ELF-1 (cell line): ENCODE measurements around the gene CCDC200.
"Not testable (repeated sequence)": the region's sequence is repeated elsewhere in the genome, so short reads cannot be mapped to it uniquely, and the experiment has no call there.

Experiments used
- DNase-seq: peaks from one replicate; pipeline ENCODE4 v3.0.0-alpha.2; 2016; ENCODE audit warnings: low read depth, low spot score

CCDC200 gene

GRCh38 chr17:43216369-43216761 lies 12.1 kb downstream of the CCDC200 start:
- DNase-seq, result no peak

DNA sequence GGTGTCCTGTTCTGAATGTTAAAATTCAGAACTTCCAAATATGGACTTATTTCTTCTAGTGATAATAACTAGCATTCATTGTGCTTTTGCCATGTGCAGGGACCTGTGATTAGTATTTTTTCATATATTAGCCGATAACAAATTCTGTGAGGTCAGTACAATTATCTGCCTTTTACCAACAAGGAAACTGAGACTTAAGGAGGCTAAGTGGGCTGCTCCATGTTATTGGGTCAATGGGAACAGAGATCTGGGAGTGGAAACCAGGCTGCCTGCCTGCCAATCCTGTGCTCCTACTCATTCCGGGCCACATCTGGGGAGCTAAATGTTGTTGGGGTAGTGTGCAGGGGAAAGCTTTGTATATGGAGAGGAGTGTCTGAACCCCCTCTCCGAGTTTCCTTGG lies 13.1 kb downstream of the CCDC200 start:
- DNase-seq, result no peak

DNA sequence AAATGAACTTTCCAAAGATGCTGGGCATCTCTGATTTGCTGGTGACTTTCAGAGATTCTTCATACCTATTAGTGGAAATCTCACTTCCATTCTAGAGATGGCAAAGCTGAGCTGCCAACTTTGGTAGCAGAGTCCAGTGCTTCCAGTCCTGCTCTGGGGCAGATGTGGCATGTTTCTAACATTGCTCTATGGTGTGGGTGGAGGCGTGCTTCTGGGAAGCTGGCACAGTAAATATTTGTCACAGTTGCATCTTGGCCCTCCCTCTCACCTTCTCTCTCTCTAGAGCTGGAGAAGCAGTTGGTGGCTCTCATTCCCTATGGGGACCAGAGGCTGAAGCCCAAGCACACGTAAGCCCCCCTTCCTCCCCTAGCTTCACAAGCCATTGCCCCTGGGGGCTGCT lies 14.9 kb downstream of the CCDC200 start:
- no peak for DNase-seq

- no peak for DNase-seq
These were observed 15.6 kb downstream of the CCDC200 start for GRCh38 chr17:43212641-43213490.

- peak; percentile 79 for DNase-seq
These were observed 16.7 kb downstream of the CCDC200 start, which contains the start of gene TMEM106A for GRCh38 chr17:43211480-43212402. Gene TMEM106A (plus strand): TSS chr17:43211875. CDS start chr17:43213042, 1,167 bp downstream.

GRCh38 chr17:43211123-43211479 lies 17.3 kb downstream of the CCDC200 start:
- DNase-seq, result no peak

DNA sequence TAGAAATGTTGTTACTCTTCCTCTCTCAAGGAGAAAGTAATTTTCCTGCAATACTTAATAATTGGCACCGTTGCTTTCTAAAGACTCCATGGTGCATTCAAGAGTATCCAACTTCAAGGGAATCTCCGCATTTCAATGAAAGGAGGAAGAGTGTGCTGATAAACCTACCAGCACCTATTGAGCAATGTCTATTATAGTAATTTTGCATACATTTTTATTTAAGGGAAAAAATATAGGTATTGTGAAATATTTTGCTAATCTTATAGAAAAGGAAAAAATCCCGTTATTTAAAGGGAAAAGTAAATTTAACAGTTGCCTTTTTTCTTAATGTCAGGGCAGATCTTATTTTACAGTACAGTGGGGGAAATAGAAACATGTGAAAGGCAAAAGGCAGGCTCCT lies 17.8 kb downstream of the CCDC200 start:
- DNase-seq, result no peak

DNA sequence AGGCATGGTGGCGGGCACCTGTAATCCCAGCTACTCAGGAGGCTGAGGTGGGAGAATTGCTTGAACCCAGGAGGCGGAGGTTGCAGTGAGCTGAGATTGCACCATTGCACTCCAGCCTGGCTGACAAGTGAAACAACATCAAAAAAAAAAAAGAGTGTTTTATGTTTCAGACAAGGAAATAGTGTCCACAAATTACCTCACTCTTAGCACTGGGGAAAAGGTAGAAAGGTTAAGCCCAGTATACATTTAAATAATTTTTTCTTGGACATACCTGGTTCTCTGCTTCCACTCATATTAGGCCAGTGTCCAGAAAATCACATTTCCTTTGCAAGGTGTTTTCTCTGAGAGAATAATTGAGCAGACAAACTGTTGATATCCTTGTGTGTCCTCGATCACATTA lies 25.4 kb downstream of the CCDC200 start:
- not testable (repeated sequence) for DNase-seq

GRCh38 chr17:43200127-43200526 lies 28.3 kb downstream of the CCDC200 start:
- DNase-seq, result no peak

DNA sequence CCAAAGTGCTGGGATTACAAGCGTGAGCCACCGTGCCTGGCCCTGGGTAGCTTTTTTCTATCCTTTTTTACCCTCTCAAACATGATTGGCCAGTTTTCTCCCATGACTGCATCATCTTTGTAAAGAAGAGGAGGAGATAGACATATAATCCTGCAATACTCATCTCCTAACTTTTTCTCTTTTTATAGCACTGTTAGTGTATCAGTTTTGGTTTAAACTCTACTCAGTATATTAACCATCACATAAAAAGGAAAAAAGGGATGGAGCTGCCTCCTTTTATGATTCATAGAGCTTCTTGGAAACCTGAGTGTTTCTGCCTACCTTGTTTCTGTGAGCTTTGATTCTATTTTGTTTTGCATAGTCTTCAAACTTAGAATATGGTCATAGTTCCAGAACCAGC lies 28.8 kb downstream of the CCDC200 start:
- DNase-seq, result no peak

GRCh38 chr17:43193251-43193650 lies 35.2 kb downstream of the CCDC200 start:
- no peak for DNase-seq

DNA sequence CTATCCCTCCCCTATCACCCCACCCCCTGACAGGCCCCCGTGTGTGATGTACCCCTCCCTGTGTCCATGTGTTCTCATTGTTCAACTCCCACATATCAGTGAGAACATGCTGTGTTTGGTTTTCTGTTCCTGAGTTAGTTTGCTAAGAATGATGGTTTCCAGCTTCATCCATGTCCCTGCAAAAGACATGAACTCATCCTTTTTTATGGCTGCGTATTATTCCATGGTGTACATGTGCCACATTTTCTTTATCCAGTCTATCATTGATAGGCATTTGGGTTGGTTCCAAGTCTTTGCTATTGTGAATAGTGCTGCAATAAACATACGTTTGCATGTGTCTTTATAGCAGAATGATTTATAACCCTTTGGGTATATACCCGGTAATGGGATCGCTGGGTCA lies 41.8 kb downstream of the CCDC200 start:
- not testable (repeated sequence) for DNase-seq

GRCh38 chr17:43183921-43184320 lies 44.5 kb downstream of the CCDC200 start:
- no peak for DNase-seq

DNA sequence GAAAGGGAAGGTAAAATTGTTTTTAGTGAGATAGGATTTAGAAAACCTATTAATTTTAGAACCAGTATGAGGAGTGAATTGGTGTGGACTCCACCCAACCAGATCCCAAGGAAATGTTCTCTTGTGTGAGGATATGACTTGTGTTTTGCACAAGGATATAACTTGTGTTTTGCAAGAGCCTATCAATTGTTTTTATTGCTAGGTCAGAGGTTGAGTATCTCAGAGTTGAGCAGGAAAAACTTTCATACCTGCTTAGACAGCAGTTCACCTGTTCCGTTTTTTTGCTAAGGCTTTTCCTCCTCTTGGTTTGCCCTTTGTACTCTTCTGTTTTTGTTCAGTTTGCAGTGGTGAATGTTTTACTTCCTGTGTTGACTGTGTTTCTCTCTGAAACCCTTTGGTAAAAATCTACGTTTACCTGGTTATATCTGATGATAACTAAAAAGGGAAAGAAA lies 52.3 kb downstream of the CCDC200 start:
- no peak for DNase-seq

DNA sequence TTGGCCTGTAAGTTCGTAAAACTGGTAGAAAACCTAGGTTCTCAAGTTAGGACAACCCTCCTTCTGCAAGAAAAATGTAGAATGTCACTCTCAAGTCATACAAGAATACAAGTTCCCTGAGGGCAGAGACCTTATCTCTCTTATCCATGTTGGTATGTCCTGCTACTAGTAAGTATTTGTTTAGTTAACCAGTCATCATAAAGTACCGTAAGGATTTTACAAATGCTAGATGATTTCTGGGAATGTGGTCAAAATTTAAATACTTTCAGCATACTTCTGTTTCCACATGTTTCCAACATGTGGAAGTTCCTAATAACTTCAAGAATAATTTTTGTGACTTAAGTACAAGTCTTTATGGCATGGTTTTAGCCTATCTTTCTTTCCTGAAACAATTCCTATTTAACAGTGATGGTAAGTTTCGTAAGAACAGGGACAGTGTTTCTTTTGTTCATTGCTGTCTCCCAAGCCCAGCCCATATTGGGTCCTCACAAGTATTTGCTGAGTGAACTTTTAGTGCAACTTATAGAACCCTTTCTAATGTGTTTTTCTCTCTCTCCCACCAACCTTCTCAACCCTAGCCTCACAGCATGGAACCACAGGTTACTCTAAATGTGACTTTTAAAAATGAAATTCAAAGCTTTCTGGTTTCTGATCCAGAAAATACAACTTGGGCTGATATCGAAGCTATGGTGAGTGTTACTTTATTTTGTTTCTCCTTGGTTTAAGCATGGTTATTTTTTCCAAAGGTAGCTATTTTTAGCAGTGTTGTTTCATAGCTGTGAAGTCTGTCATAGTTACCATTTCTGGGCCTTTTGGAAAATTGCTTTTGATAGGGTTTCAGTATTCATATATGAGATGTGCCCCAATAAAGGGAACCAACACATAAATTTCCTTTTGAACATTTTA lies 53.0 kb downstream of the CCDC200 start:
- no peak for DNase-seq

- peak; percentile 44 for DNase-seq
These were observed 56.6 kb downstream of the CCDC200 start for GRCh38 chr17:43171586-43172487.
